GM20000 (cell line): ENCODE data around the gene CHST1.

Source experiments
- DNase-seq: peaks from one replicate; pipeline ENCODE4 v3.0.0; 2012; ENCODE audit warnings: low spot score
- CTCF ChIP-seq: IDR thresholded peaks from 2 replicates; pipeline ENCODE4 v1.5.1; 2012; ENCODE audit warnings: mild to moderate bottlenecking, control low read depth; ENCODE audit errors: extremely low read depth, missing control alignments

Gene CHST1

GRCh38 chr11:45683271-45684058 lies 18.0 kb upstream of the CHST1 start:
- no peak for DNase-seq
- TF ChIP-seq CTCF, result no peak

GRCh38 chr11:45679806-45680205 lies 14.4 kb upstream of the CHST1 start:
- DNase-seq, result no peak
- no peak for TF ChIP-seq CTCF

GRCh38 chr11:45678976-45679375 lies 13.6 kb upstream of the CHST1 start:
- no peak for TF ChIP-seq CTCF
- no peak for DNase-seq

- TF ChIP-seq CTCF, result no peak
- DNase-seq, result no peak
Measured at GRCh38 chr11:45677770-45678512, 12.5 kb upstream of the CHST1 start.

GRCh38 chr11:45676522-45677095 lies 11.2 kb upstream of the CHST1 start:
- no peak for DNase-seq
- TF ChIP-seq CTCF, result no peak

GRCh38 chr11:45675646-45676045 lies 10.2 kb upstream of the CHST1 start:
- no peak for TF ChIP-seq CTCF
- no peak for DNase-seq
